GM19025 (cell line): ENCODE data around the gene CHST8.
"Not testable (repeated sequence)": the region's sequence is repeated elsewhere in the genome, so short reads cannot be mapped to it uniquely, and the experiment has no call there.

ENCODE experiments used
- ATAC-seq: cut with Tn5 transposase; IDR thresholded peaks from one replicate; pipeline ENCODE4 v1.9.1; 2021; ENCODE audit warnings: mild to moderate bottlenecking, low read depth, moderate library complexity; ENCODE audit not compliant: unreplicated experiment

The CHST8 gene

GRCh38 chr19:33621811-33622504 lies at the start of gene CHST8:
Gene CHST8 (plus strand): TSS chr19:33621953. CDS start chr19:33689262, 67,309 bp downstream.
- no peak for ATAC-seq

GRCh38 chr19:33572929-33573328 lies 48.8 kb upstream of the CHST8 start:
- no peak for ATAC-seq

DNA sequence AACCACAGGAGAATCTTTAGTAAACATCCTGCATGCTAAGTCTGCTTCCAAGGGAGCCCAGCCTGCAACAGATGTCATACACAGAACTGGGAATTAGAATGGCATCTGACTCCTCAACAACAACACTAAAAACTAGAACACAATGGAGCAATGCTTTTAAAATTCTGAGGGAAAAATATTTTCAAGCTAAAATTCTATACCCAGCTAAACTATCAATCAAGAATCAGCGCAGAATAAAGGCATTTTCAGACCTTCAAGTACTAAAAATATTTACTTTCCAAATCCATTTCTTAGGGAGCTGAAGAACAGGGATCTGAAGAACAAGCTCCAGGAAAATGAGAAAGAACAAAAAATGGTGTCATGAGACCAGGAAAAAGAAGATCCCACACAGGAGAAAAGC lies 46.9 kb upstream of the CHST8 start:
- ATAC-seq = no peak

GRCh38 chr19:33578697-33579096 lies 43.1 kb upstream of the CHST8 start:
- no peak for ATAC-seq

GRCh38 chr19:33580026-33580644 lies 41.6 kb upstream of the CHST8 start:
- no peak for ATAC-seq

DNA sequence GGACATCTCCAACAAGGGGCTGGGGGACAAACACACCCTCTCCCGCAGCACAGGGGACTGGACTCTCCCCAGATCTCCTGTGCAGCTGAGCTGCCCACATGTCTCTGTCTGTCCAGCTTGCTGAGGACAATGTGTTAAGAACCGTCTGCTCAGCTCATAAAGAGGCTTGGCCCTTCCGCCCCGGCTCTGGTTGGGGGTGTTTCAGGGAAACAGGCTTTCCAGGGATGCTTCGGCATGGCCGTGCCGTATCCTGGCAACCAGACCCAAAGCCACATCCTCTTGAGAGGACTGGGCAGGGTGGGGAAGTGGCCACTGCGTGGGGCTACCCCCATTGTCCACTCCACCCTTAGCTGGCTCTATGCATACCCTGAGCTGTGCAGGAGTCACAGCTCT lies 41.1 kb upstream of the CHST8 start:
- ATAC-seq = no peak

GRCh38 chr19:33582914-33583313 lies 38.8 kb upstream of the CHST8 start:
- no peak for ATAC-seq

DNA sequence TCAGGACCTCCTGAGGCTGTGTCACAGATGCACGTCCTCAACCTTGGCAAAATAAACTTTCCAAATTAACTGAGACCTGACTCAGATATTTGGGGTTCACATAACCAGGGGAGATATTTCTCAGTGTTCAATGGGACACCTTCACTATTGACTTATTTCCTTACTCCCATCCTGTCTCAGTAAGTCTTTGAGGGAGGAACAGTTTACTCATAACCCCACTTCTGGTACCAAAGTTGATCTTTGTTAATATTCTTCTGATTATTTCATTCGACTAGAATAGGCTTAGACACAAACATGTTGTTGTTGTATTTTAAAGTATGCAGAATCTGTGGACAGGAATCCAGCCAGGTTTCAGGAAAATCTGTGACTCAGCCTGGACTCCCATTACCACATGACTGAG lies 34.6 kb upstream of the CHST8 start:
- ATAC-seq = no peak

DNA sequence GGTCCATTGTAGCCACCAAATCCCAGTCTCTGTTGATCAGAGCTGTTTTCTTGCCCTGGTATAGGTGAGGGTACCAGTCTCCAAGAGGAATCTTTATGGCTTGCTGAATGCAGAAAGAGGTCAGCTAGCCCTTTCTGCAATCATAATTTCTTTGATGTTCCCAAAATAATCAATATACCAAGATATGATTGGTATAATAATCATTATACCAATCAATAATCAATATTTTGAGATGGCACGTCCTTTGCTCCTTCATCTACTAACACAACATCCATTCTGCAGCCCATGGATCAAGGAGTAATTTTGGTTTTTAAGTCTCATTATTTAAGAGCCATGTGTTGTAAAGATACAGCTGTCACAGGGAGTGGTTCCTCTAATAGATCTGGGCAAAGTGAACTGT lies 31.5 kb upstream of the CHST8 start:
- no peak for ATAC-seq

GRCh38 chr19:33595783-33596182 lies 26.0 kb upstream of the CHST8 start:
- no peak for ATAC-seq

- no peak for ATAC-seq
These were observed 20.2 kb upstream of the CHST8 start for GRCh38 chr19:33601583-33601982.

GRCh38 chr19:33602576-33603204 lies 19.1 kb upstream of the CHST8 start:
- no peak for ATAC-seq

- ATAC-seq = no peak
These were observed 18.4 kb upstream of the CHST8 start for GRCh38 chr19:33603377-33603776.

DNA sequence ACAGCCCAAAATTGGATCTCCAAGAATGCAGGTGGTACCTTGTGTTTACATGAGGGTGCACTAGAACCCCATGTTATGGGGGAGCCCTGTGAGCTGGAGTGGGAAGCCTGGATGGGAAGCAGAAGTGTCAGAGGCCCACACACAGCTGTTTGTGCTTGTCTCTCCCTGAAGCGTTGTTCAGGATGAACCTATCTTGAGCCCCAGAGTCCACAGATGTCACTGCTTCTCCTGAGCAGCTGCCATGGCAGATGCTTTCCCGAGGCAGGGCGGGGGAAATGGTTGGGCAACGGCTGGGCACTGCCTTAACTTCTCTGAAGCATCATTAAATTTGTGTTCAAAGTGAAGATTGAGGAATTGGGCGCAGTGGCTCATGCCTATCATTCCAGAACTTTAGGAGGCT lies 17.1 kb upstream of the CHST8 start:
- no peak for ATAC-seq

DNA sequence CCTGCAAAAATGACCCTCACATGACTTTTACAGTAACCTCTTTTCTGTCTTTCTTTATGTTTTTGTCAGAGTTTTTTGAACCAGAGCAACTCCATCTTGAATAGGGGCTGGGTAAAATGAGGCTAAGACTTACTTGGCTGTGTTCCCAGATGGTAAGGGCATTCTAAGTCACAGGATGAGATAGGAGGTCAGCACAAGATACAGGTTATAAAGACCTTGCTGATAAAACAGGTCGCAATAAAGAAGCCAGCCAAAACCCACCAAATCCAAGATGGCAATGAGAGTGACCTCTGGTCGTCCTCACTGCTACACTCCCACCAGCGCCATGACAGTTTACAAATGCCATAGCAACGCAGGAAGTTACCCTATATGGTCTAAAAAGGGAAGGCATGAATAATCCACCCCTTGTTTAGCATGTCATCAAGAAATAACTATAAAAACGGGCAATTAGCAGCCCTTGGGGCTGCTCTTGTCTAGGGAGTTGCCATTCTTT lies 15.9 kb upstream of the CHST8 start:
- ATAC-seq = not testable (repeated sequence)

DNA sequence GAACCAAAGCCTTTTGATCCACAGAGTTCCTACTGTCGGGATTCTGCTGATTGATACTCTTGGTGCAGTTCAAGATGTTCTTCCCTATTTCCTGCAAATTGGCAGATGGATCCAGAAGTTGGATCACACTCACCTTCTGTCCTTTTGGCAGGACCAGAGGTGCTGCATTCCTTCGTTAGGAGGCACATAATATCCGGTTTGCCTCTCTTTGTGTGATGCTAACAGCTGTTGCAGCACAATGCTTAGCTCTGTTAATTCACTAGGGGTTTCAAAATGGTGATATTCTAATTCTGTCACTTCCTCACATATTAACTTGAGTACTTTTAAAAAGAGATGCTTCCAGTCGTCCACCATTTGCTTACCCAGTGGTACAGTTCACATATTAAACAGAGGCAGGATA lies 15.2 kb upstream of the CHST8 start:
- no peak for ATAC-seq

DNA sequence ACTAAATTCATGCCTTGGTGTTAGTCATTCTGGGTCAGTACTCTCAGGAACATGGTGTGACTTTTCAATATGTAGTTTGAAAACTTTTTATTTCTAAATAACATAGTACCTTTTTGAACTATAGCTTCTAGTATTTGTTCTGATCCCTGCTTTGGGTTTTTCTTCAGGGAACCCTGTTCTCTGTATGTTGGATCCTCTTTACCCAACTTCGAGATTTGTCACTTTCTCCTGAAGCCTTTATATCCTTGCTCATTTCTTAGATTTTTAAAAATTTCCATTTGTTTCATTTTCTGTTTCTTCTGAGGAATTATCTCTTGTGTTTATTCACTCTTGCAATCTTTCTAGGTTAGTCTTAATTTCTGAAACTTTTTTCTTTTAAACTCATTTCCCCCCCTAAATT lies 12.4 kb upstream of the CHST8 start:
- no peak for ATAC-seq

GRCh38 chr19:33610588-33610987 lies 11.2 kb upstream of the CHST8 start:
- no peak for ATAC-seq

DNA sequence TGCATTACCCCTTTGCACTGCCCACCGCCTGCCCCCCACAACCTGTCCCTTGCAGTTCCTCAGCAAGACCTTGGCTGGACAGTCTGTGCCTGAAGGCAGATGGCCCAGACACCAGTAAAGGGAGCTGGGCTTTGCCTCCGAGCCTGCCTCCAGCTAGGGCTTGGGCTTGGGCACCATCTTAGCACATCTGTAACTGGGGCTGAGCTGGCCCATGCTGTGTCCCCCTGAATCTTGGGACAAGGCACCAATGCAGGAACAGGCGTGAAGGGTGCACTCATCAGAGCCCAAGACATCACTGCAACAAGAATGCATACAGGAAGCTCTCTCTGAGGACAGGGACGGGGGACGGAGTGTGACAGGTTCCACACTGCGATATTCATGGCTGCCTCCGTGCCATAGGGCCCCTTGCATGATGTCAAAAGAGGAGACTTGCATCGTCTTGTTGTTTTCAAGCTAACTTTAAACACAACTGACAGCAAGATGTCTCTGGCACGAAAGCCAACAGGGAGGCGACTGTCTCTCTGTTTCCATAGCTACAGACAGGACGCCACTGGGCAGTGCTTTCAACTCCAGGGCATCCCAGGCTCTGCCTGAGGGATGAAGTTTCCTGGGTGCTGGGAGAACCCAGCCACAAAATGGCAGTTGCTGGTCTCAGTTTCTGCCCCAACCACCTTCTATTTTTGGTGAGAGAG lies 8.7 kb upstream of the CHST8 start:
- ATAC-seq = no peak

DNA sequence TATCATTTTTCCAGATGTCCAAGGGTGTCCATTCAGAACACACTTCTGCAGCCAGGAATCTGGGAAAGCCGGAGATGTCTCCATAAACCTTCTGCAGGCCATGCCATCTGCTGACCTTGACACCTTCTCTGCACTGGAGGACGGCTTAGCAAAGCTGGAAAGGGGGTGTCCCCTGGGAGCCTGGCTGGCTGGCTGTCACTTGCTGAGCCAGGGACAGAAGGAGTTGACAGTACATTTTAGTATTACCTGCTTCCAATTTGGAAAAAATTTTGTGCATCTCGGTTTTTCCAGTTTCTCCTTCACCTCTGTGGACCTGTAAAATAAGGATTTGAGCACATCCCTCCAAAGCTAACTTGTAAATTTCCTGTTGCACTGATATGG lies 8.1 kb upstream of the CHST8 start:
- ATAC-seq = no peak

DNA sequence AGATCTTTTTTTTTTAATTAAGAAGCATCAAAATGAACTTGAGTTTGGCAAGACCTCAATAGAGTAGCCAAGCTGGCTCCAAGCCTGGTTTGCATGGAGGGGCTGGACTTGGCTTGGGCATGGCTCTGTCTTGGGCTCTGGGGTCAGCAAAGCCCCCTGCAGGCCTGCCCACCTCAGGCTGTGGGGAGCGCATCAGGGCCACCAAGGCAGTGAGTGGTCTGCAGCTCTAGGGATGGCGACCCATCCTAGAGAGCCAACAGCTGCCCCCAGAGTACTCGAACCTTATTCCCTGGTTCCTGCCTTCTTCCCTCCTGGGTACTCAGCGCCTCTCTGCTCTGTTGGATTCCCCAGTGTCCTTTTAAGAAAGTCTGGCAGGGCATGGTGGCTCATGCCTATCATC lies 5.4 kb upstream of the CHST8 start:
- no peak for ATAC-seq
